Measurements from ENCODE around the gene CLIC5.
"Not testable (repeated sequence)": the region's sequence is repeated elsewhere in the genome, so short reads cannot be mapped to it uniquely, and the experiment has no call there.

The CLIC5 gene

GRCh38 chr6:45959534-45960145 lies 56.0 kb downstream of the CLIC5 start:
- no peak for DNase-seq

- no peak for DNase-seq
Measured at GRCh38 chr6:45956663-45957062, 59.0 kb downstream of the CLIC5 start.

DNA sequence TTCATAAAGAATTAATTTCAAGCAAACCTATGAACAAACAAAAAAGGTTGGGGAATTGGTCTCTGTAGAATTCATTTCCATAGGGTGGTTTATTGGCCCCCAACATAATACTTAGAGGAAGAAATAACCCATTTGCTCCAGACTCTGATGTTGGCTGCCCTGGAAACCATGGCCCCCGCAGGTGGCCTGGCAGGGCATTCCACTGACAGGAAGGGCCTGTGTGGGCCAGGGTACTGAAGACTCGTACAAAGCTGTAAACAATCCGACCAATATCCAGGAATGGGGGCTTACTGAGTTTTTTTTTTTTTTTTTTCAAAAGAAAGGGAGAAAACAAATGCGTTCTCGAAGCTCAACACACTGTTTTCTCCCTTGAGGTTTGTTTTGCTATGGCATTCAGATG lies 59.5 kb downstream of the CLIC5 start:
- DNase-seq = no peak

- DNase-seq = no peak
Measured at GRCh38 chr6:45955597-45955996, 60.1 kb downstream of the CLIC5 start.

- no peak for DNase-seq
Measured at GRCh38 chr6:45952546-45952945, 63.1 kb downstream of the CLIC5 start.

- DNase-seq = no peak
Measured at GRCh38 chr6:45952168-45952529, 63.5 kb downstream of the CLIC5 start.

- DNase-seq = no peak
Measured at GRCh38 chr6:45951321-45952167, 64.1 kb downstream of the CLIC5 start.

DNA sequence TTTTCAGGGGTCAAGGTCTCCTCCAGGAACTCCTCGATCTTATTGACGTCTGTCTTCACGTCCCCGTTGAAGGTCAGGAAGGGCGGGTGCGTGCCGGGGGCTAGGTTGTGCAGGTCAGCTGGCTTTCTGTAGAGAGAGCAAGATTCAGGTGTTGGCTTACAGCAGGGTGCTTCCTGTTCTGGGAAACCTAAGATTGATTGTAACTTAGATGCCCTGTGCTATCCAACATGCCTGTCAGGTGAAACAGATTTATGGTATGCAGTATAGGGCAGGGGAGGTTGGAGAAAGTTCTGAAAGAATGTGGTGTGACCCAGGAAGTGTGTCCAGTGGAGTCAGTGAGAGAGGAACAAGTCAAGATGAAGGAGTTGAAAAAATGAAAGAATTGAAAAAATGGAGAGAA lies 66.4 kb downstream of the CLIC5 start:
- DNase-seq = no peak

GRCh38 chr6:45947807-45948206 lies 67.9 kb downstream of the CLIC5 start:
- no peak for DNase-seq

GRCh38 chr6:45946887-45947286 lies 68.8 kb downstream of the CLIC5 start:
- DNase-seq = no peak

DNA sequence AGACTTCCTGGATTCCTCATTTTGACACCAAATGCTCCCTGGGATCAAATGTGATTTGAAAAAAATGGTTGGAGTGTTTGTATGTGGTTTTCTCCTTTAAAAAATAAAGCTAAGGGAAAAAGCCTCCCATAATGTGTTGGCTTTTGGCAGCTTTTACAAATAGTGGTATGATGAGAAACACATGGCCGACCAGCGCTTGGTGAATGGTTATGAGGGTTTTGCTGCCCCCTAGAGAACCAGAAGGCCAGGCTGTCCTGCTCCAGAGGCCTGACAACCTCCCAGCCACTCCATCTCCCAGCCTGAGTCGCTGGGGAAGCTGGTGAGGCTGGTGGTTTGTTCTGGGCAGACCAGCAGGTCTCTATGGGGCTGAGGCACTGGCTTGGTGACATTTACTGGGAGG lies 69.3 kb downstream of the CLIC5 start:
- no peak for DNase-seq

DNA sequence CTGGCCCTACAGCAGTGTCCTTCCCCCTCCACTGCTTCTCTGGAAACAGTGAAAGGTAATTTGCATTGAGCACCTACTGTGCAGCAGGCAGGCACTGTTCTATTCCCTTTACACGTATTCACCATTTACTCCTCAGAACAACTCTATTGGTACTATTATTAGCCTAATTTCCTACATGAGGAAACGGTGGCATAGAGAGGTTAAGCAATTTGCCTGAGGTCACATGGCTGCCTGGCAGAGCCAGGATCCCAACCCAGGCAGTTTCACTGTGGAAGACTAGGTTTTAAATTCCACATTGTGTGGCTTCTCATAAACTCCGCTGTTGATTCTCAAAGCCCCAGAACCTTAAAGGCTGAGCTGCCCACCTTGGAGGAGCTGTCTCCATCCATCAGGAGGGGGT lies 72.7 kb downstream of the CLIC5 start:
- DNase-seq = no peak

GRCh38 chr6:45933855-45934254 lies 81.8 kb downstream of the CLIC5 start:
- DNase-seq = no peak

DNA sequence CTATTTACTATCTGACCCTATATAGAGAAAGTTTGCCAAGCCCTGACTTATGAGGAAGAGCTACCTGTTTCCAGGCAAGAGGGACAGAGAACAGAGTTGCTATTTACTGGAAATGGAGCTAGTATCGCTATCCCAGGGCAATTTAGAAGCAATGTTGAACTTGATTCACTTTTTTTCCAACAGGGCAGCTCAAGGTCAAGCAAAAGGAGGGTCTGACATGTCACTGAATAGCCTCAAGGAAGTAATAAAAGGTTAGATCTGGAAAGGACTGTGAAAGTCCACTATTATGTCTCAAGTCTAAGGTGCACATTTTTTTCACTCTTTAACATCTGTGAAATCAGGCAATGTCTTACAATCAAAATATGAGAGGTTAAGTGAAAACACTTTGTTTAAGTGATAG lies 84.4 kb downstream of the CLIC5 start:
- DNase-seq = no peak

GRCh38 chr6:45930420-45931040 lies 85.1 kb downstream of the CLIC5 start:
- DNase-seq = peak; percentile 42

GRCh38 chr6:45929421-45930361 lies 86.0 kb downstream of the CLIC5 start:
- DNase-seq = no peak

DNA sequence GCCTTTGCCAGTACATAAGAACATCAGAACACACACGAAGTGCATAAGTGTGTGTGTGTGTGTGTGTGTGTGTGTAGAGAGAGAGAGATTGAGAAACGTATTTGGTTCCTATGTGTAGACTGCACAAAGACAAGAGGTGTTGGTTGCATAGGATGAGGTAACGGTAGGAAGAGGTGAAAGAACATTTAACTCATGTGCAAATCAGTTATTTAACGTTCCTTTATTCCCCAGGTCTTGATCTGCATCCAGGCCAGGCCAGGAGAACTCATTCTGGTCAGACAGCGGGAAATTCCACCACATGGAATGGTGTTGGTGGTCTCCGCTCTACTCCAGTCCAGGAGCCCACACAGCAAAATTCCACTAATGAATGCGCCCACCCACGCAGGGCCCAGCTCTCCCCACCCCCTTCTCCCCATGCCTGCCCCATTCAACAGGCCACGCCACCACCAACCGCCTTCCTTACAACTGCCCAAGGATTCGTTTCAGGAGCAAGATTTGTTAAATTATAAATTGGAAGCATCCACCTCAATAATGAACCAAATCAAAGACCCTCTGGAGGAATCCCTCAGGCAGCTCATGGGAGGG lies 86.8 kb downstream of the CLIC5 start:
- DNase-seq = no peak

GRCh38 chr6:45927421-45928320 lies 88.0 kb downstream of the CLIC5 start:
- no peak for DNase-seq

GRCh38 chr6:45926423-45926822 lies 89.2 kb downstream of the CLIC5 start:
- DNase-seq = not testable (repeated sequence)

GRCh38 chr6:45924763-45925342 lies 90.8 kb downstream of the CLIC5 start:
- DNase-seq = no peak

DNA sequence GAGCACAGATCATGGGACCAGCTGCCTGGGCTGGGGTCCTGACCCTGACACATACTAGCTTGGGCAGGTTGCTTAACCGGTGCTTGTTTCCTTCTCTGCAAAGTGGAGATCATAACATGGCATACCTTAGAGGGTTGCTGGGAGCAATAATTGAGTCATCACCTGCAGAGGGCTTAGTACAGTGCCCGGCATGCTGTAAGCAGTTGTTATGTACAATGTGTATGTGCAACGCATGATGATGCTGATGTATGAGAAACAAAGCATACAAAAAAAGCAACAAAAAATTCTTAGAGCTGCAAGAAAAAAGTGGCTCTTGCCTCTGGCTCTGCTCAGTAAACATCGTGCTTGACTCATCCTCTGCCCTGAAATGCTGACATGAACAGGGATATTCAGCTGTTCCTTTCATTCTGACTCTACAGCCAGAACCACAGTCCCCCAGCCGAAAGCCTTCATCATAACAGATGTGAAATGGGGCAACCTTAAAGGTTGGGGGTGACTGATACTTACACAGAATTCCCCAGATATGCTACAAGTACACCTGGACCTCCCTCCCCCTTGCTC lies 91.7 kb downstream of the CLIC5 start:
- no peak for DNase-seq
